Gastroesophageal sphincter (tissue), 3 donors: ENCODE measurements around the gene PHKA2.

Experiments
- EP300 ChIP-seq: sonication (generic); formaldehyde crosslinking; IDR thresholded peaks from one replicate; pipeline ENCODE4 v1.6.1; 2017; ENCODE audit warnings: antibody characterized with exemption, mild to moderate bottlenecking
- POLR2A ChIP-seq, 2 donors: fragments of 450-650 bp; IDR thresholded peaks; one replicate each; pipeline ENCODE4 v1.6.1; 2017; ENCODE audit warnings: antibody characterized with exemption in 2 of 2, mild to moderate bottlenecking in 2 of 2, moderate library complexity in 1 of 2
- POLR2AphosphoS5 ChIP-seq: sonication (generic); formaldehyde crosslinking; IDR thresholded peaks from one replicate; pipeline ENCODE4 v1.6.1; 2017; ENCODE audit warnings: antibody characterized with exemption
- TF ChIP-seq, protein P1 (sequence below), 4 experiments: fragments of 200-600 bp in 2 of 4; fragments of 450-650 bp in 2 of 4; sonication (generic) in 1 of 4; IDR thresholded peaks; one replicate each; pipeline ENCODE4 v1.5.1; 2017 to 2019; ENCODE audit warnings: antibody characterized with exemption in 4 of 4, mild to moderate bottlenecking in 2 of 4, moderate library complexity in 2 of 4

DNA sequence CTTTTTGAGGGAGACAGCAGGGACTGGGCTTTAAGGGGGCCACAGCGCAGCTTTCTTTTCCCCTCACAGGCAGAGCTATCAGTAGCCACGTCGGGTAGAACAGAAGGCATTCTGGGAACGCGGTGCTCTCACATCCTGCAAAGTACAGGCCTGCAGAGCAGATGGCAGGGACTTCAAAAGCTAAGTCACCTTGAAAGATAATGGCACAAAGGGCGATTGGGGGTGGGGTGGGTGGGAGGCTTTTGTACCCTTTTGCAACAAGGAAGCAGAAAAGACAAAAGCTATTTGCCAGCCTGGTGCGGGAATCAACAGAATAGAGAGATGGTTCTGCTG lies 93.9 kb downstream of the PHKA2 start:
- no peak for TF ChIP-seq POLR2A (IDR thresholded peaks at IDR 0.05)
- TF ChIP-seq, protein P1, sequence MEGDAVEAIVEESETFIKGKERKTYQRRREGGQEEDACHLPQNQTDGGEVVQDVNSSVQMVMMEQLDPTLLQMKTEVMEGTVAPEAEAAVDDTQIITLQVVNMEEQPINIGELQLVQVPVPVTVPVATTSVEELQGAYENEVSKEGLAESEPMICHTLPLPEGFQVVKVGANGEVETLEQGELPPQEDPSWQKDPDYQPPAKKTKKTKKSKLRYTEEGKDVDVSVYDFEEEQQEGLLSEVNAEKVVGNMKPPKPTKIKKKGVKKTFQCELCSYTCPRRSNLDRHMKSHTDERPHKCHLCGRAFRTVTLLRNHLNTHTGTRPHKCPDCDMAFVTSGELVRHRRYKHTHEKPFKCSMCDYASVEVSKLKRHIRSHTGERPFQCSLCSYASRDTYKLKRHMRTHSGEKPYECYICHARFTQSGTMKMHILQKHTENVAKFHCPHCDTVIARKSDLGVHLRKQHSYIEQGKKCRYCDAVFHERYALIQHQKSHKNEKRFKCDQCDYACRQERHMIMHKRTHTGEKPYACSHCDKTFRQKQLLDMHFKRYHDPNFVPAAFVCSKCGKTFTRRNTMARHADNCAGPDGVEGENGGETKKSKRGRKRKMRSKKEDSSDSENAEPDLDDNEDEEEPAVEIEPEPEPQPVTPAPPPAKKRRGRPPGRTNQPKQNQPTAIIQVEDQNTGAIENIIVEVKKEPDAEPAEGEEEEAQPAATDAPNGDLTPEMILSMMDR (IDR thresholded peaks at IDR 0.05), result no peak
- no peak for TF ChIP-seq EP300
- TF ChIP-seq POLR2AphosphoS5, result no peak
